Measurements from ENCODE around the gene GRIN2A. TPM values are rescaled to one million over a fixed set of nuclear protein-coding genes. Genes with fewer than 3 reads are reported as not detected.

The GRIN2A gene
- total and polyA plus RNA-seq, 2 of the 8 experiments (the other 6 are each of a cell fraction or from before 2014, with no cell fraction given): 0.18 to 1.8 TPM

DNA sequence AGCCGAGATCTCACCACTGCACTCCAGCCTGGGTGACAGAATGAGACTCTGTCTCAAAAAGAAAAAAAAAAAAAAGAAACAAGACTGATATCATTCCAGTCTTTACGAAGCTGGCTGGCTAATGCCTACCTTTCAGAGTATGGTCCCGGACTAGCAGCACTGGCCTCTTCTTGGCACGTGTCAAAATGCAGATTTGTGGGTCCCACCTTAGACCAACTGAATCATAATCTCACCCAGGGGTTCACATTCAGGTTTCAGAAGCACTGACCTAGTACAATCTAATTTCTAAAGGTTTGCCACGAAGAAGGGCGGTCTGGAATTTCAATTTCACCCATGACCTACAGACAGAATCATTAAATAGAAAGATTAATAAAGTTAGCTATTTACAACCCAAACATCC lies 43.4 kb upstream of the GRIN2A start (continued):
- TF ChIP-seq, protein P1, sequence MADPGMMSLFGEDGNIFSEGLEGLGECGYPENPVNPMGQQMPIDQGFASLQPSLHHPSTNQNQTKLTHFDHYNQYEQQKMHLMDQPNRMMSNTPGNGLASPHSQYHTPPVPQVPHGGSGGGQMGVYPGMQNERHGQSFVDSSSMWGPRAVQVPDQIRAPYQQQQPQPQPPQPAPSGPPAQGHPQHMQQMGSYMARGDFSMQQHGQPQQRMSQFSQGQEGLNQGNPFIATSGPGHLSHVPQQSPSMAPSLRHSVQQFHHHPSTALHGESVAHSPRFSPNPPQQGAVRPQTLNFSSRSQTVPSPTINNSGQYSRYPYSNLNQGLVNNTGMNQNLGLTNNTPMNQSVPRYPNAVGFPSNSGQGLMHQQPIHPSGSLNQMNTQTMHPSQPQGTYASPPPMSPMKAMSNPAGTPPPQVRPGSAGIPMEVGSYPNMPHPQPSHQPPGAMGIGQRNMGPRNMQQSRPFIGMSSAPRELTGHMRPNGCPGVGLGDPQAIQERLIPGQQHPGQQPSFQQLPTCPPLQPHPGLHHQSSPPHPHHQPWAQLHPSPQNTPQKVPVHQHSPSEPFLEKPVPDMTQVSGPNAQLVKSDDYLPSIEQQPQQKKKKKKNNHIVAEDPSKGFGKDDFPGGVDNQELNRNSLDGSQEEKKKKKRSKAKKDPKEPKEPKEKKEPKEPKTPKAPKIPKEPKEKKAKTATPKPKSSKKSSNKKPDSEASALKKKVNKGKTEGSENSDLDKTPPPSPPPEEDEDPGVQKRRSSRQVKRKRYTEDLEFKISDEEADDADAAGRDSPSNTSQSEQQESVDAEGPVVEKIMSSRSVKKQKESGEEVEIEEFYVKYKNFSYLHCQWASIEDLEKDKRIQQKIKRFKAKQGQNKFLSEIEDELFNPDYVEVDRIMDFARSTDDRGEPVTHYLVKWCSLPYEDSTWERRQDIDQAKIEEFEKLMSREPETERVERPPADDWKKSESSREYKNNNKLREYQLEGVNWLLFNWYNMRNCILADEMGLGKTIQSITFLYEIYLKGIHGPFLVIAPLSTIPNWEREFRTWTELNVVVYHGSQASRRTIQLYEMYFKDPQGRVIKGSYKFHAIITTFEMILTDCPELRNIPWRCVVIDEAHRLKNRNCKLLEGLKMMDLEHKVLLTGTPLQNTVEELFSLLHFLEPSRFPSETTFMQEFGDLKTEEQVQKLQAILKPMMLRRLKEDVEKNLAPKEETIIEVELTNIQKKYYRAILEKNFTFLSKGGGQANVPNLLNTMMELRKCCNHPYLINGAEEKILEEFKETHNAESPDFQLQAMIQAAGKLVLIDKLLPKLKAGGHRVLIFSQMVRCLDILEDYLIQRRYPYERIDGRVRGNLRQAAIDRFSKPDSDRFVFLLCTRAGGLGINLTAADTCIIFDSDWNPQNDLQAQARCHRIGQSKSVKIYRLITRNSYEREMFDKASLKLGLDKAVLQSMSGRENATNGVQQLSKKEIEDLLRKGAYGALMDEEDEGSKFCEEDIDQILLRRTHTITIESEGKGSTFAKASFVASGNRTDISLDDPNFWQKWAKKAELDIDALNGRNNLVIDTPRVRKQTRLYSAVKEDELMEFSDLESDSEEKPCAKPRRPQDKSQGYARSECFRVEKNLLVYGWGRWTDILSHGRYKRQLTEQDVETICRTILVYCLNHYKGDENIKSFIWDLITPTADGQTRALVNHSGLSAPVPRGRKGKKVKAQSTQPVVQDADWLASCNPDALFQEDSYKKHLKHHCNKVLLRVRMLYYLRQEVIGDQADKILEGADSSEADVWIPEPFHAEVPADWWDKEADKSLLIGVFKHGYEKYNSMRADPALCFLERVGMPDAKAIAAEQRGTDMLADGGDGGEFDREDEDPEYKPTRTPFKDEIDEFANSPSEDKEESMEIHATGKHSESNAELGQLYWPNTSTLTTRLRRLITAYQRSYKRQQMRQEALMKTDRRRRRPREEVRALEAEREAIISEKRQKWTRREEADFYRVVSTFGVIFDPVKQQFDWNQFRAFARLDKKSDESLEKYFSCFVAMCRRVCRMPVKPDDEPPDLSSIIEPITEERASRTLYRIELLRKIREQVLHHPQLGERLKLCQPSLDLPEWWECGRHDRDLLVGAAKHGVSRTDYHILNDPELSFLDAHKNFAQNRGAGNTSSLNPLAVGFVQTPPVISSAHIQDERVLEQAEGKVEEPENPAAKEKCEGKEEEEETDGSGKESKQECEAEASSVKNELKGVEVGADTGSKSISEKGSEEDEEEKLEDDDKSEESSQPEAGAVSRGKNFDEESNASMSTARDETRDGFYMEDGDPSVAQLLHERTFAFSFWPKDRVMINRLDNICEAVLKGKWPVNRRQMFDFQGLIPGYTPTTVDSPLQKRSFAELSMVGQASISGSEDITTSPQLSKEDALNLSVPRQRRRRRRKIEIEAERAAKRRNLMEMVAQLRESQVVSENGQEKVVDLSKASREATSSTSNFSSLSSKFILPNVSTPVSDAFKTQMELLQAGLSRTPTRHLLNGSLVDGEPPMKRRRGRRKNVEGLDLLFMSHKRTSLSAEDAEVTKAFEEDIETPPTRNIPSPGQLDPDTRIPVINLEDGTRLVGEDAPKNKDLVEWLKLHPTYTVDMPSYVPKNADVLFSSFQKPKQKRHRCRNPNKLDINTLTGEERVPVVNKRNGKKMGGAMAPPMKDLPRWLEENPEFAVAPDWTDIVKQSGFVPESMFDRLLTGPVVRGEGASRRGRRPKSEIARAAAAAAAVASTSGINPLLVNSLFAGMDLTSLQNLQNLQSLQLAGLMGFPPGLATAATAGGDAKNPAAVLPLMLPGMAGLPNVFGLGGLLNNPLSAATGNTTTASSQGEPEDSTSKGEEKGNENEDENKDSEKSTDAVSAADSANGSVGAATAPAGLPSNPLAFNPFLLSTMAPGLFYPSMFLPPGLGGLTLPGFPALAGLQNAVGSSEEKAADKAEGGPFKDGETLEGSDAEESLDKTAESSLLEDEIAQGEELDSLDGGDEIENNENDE (IDR thresholded peaks at IDR 0.05; ENCODE audit: insufficient replicate concordance, low read length): no peak
- no peak for TF ChIP-seq RXRA (IDR thresholded peaks at IDR 0.05; ENCODE audit: insufficient read depth, low read depth, low read length)
- TF ChIP-seq CBX5 (IDR thresholded peaks at IDR 0.05; ENCODE audit: low read depth, low read length): no peak
- no peak for TF ChIP-seq SP4 (IDR thresholded peaks at IDR 0.05; ENCODE audit: low read length)
- TF ChIP-seq SIX5 (IDR thresholded peaks at IDR 0.05; ENCODE audit: low read depth, low read length): no peak
- no peak for TF ChIP-seq POU5F1 (IDR thresholded peaks at IDR 0.05; ENCODE audit: low read depth, low read length)
- no peak for TF ChIP-seq HDAC2 (IDR thresholded peaks at IDR 0.05; ENCODE audit: borderline replicate concordance in 1 of 2, low read depth in 2 of 2, low read length in 2 of 2)
